Measurements from ENCODE around the gene ATP5PO.
"Not testable (repeated sequence)": the region's sequence is repeated elsewhere in the genome, so short reads cannot be mapped to it uniquely, and the experiment has no call there.

The ATP5PO gene

GRCh38 chr21:33940164-33940880 lies 24.7 kb upstream of the ATP5PO start:
- peak; percentile 91 for DNase-seq

DNA sequence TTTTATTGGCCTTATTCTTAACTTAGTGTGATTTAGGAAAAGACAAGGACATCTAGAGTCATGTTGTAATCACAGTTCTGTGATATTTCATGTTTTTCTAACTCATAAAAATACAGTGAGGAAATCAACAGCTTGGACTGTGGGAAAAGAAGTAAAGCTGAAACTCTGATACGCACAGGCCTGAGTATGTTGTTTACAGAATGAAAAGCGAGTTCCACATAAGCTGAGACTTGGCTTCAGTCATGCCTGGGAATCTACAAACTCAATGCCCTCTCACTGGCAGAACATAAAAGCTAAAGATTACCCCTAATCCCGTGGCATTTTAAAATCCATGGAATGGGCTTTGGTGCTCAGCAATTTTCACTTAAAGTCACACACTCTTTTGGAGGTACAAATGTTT lies 23.6 kb upstream of the ATP5PO start:
- peak; percentile 35 for DNase-seq

DNA sequence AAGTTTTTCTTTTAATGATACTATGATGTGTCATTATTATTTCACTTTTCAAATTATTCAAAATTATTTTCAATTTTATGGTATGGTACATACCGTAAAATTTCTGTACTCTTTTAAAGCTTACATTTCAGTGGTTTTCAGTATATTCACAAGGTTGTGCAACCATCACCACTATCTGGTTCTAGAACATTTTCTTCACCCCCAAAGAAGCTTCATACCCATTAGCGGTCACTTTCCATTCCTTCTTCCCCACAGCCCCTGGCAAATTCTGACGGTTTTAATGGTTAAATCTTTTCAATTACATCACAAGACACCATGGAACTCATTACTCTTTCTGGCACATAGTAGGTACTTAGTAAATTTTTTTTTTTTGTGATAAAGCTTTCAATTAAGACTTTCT lies 22.8 kb upstream of the ATP5PO start:
- DNase-seq = no peak

GRCh38 chr21:33937931-33938339 lies 22.3 kb upstream of the ATP5PO start:
- DNase-seq = peak; percentile 76

GRCh38 chr21:33937146-33937545 lies 21.5 kb upstream of the ATP5PO start:
- no peak for DNase-seq

GRCh38 chr21:33936301-33937038 lies 20.9 kb upstream of the ATP5PO start:
- peak; percentile 79 for DNase-seq

DNA sequence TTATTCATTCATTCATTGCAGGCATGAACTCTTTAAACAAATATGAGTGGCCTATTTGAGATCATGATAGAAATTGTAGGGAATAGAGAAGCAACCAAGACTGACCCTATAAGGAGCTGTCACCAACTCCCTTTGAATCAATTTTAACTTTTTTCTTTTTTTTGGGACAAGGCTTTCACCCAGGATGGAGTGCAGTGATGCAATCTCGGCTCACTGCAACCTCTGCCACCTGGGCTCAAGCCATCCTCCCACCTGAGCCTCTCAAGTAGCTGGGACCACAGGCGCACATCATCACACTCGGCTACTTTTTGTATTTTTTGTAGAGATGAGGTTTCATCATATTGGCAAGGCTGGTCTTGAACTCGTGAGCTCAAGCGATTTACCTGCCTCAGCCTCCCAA lies 17.1 kb upstream of the ATP5PO start:
- no peak for DNase-seq

DNA sequence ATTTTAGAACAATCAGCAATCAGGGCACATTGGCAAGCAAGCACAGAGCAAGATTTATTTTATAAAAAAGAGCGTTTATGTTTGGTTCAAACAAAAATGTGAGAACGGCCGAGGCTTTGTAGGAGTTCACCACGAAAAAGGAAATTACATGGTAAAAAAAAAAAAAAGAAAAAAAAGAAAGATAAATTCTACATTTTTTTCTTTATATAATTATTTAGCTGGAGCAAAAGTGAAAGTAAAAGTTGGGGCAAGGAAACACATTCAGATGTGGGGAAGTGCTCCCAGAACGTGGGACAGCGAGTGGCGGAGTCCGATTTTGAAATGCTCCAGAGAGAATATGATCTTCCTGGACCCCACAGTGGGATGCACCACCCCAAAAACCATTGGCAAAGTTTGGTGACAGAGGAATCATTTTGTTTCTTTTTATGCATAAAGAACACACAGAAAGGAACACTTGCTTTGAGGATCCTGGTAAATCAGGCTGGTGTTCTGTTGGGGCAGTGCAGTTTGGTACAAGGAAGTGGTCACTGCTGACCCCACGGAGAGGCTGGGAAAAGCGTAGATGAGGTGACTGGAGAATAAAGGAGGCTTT lies 16.3 kb upstream of the ATP5PO start:
- peak; percentile 78 for DNase-seq

DNA sequence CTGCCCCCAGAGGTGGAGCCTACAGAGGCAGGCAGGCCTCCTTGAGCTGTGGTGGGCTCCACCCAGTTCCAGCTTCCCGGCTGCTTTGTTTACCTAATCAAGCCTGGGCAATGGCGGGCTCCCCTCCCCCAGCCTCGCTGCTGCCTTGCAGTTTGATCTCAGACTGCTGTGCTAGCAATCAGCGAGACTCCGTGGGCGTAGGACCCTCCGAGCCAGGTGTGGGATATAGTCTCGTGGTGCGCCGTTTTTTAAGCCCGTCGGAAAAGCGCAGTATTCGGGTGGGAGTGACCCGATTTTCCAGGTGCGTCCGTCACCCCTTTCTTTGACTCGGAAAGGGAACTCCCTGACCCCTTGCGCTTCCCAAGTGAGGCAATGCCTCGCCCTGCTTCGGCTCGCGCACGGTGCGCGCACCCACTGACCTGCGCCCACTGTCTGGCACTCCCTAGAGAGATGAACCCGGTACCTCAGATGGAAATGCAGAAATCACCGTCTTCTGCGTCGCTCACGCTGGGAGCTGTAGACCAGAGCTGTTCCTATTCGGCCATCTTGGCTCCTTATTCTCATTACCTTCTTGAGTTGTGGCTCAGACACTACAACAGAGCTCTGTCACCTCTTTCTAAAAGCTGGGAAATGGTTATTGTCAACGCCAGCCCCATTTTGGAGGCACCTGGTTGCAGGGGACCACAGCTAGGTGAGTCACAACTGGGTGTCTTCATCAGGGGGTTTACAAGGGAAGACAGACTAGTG lies 15.6 kb upstream of the ATP5PO start:
- not testable (repeated sequence) for DNase-seq

DNA sequence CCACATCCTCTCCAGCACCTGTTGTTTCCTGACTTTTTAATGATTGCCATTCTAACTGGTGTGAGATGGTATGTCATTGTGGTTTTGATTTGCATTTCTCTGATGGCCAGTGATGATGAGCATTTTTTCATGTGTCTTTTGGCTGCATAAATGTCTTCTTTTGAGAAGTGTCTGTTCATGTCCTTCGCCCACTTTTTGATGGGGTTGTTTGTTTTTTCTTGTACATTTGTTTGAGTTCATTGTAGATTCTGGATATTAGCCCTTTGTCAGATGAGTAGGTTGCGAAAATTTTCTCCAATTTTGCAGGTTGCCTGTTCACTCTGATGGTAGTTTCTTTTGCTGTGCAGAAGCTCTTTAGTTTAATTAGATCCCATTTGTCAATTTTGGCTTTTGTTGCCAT lies 10.6 kb upstream of the ATP5PO start:
- not testable (repeated sequence) for DNase-seq

- DNase-seq = no peak
These were observed 9.1 kb upstream of the ATP5PO start for GRCh38 chr21:33924766-33925100.

DNA sequence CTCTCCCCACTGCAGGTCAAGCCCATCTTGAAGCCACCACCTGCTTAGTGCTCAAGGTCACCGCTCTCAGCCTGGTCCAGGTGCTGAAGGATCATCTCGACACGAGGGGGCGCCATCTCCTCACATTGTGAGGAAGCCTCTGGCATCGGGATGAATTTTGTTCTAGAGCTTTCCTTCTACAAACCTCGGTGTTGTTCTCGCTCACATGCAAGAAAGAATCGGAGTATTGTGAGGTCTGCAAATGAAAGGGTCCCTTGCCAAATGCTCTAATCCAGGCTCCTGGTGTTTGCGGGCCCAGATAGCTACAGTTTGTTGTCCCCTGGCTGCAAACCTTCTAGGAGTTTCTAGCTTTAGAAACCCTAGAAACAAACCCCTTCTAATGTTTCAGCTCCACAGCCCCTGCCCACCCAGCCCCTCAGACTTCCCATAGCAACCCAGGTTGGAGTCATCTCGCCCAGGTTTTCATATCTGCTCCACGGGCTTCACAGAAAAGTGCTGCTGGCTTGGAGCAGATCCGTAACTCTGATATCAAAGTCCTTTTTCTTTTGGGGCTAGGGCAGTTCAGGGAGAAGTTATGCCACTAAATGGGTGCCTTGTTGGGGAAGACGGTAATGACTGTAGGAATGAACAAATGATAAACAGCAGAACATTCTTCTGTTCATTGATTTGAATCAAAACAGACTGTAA lies 8.6 kb upstream of the ATP5PO start:
- DNase-seq = peak; percentile 93

DNA sequence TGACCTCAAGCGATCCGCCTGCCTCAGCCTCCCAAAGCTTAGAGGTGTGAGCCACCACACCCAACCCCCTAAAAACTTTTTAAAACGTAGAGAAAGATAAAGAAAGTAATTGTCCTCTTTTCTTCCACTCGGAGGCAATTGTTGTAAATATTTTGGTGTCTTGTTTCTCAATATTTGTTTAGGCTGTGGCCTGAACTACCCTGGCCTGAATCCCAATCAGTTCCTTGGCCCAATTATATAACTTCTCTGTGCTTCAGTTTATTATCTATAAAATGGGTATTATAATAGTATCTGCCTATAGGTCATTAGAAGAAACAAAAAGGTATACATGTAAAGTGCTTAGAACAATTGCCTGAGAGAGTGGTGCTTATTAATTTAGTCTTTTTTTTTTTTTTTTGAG lies 1.8 kb upstream of the ATP5PO start:
- no peak for DNase-seq

GRCh38 chr21:33916200-33916567 lies 580 bp upstream of the ATP5PO start:
- no peak for DNase-seq

GRCh38 chr21:33914188-33914587 lies 1.4 kb downstream of the ATP5PO start:
- no peak for DNase-seq

DNA sequence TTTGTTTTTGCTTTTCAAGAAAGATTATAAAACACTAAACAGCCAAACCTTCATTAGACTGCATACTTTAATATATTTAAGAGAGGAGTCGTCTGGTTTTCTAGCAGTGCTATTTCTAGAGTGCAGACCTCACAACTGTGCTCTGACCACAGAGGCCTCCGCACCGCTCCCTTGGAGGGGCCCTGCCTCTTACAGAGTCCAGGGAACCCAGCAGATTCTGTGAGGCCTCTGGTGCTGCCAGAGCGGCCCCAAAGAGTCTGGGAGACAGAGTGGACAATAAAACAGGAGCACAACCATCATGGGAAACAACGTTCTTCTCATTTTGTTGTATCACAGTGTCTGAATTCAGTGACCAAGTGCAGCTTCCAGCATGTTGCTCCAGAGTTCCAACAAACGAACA lies 5.8 kb downstream of the ATP5PO start:
- DNase-seq = no peak

DNA sequence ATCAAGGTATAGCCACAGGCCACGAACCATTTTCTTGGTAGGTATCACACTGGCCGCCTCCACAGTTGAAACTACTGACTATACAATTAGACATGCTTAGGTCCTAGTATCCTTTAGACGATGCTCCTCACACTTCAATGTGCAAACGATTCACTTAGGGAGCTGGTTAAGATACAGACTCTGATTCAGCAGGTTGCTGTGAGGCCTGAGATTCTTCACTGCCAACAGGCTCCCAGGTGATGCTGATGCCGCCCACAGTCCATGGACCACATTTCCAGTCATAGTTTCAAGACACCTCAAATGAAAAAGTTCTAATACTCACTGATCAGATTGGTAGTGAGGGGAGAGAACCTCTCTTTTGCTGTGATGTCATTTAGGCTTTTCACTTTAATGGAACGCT lies 6.8 kb downstream of the ATP5PO start:
- no peak for DNase-seq

GRCh38 chr21:33904041-33904440 lies 11.6 kb downstream of the ATP5PO start:
- no peak for DNase-seq

DNA sequence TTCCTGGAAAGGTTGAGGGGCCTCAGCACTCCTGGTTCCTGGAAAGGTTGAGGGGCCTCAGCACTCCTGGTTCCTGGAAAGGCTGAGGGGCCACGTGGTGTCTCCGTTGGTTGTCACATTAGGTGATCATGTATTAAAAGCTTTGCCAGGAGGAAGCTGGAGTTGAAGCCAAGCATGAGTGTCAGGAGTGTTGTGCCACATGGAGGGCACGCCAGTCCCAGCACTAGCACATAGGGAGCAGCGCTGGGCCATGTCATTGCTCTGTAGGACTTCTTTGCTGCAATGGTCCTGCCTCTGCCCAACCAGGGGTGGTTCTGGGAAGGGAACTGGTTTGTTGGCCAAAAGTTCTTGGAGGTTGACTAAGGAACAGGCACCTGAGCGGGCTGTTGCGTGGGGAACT lies 13.3 kb downstream of the ATP5PO start:
- DNase-seq = no peak

DNA sequence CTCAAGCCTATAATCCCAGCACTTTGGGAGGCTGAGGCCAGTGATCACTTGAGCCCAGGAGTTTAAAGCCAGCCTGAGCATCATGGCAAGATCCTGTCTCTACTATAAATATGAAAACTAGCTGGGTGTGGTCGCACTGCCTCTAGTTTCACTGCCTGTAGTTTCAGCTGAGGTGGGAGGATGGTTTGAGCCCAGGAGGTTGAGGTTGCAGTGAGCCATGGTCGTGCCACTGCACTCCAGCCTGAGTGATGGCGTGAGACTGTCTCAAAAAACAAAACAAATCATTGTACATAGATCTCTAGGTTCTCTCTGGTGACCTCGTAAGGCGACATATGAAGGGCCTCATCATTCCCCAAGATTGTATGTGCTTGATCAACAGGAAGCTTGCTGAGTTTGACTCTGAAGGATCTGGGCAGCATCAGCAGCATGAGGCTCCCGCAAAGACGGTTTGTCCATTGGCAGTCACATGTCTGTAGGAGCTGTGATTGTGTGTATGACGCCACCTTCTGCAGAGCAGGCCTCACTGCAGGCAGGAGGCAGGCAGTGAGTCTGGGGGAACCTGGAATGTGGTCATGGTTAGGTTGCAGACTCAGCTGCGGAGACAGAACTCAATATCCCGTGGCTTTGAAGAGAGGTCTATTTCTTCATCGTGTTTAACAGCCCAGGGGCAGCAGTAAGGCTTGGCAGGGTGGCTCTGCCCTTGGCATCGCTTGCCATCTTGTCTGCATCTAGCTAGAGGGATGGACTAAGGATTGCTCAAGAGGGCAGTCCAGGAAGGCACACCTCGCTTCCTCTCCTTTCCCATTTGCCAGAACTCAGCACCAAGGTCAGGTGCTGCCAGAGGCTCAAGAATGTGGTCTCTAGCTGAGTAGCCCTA lies 14.0 kb downstream of the ATP5PO start:
- DNase-seq = no peak

DNA sequence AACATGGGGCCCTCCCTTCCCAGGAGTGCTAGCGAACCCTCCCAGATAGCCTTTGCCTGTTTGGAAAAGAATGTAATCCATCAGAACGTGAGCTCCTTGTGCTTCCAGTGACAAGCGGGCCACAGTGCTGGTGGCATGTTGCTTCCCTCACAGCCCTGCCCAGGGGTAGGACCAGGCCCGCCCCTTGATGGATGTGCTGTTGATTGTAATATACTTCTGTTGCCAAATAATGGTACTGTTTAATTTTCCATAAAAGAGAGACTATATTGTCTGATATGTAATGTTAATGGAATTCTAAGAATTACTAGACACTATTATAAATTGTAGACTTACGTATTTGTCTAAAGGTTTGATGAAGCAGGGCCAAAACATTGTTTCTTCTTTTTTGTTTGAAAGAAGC lies 16.4 kb downstream of the ATP5PO start:
- DNase-seq = no peak

GRCh38 chr21:33898586-33898985 lies 17.0 kb downstream of the ATP5PO start:
- DNase-seq = no peak

Measured in suppressor macrophage treated with lipopolysaccharide for 4 hours (primary cell).